Astrocyte of the cerebellum (primary cell): Measurements from ENCODE around the gene FXYD3.

Source experiments
- DNase-seq: peaks from one replicate; pipeline ENCODE4 v3.0.0-alpha.2; 2011; ENCODE audit warnings: low read depth
- H3K4me3 ChIP-seq: 2 replicates; pipeline ENCODE4 v1.5.1; 2011; ENCODE audit warnings: mild to moderate bottlenecking, low read depth, low read length, moderate library complexity
- CTCF ChIP-seq: IDR thresholded peaks from 2 replicates; pipeline ENCODE4 v1.5.1; 2012; ENCODE audit warnings: low read length, low read depth, moderate library complexity, mild to moderate bottlenecking; ENCODE audit errors: missing control alignments
- in situ Hi-C: cut with HindIII; loops from 2 replicates; pipeline ENCODE4 v1.10.0; 2017; ENCODE audit warnings: low sequenced_read_pairs

The FXYD3 gene

GRCh38 chr19:35077411-35078223, 38.0 kb upstream of the FXYD3 start:
- in situ Hi-C loops: no loop called here
- no peak for TF ChIP-seq CTCF
- no peak overlapping the region for H3K4me3 ChIP-seq
- DNase-seq: no peak

- H3K4me3 ChIP-seq: no peak overlapping the region
- no peak for TF ChIP-seq CTCF
- DNase-seq: no peak
- in situ Hi-C loops: no loop called here
These were observed 35.8 kb upstream of the FXYD3 start for GRCh38 chr19:35079826-35080225.

GRCh38 chr19:35080613-35081170, 34.9 kb upstream of the FXYD3 start:
- DNase-seq: no peak
- no peak for TF ChIP-seq CTCF
- no peak overlapping the region for H3K4me3 ChIP-seq
- in situ Hi-C loops: no loop called here

- in situ Hi-C loops: no loop called here
- no peak for TF ChIP-seq CTCF
- H3K4me3 ChIP-seq: no peak overlapping the region
- no peak for DNase-seq
These were observed 34.4 kb upstream of the FXYD3 start for GRCh38 chr19:35081201-35081600.

GRCh38 chr19:35083691-35084508, 31.7 kb upstream of the FXYD3 start:
- no peak overlapping the region for H3K4me3 ChIP-seq
- in situ Hi-C loops: no loop called here
- TF ChIP-seq CTCF: no peak
- no peak for DNase-seq

- DNase-seq: no peak
- TF ChIP-seq CTCF: no peak
- in situ Hi-C loops: no loop called here
- H3K4me3 ChIP-seq: no peak overlapping the region
These were observed 31.2 kb upstream of the FXYD3 start for GRCh38 chr19:35084509-35084762.
